Skeletal muscle satellite cell (primary cell): ENCODE data around the gene PPARD. TPM values are rescaled to one million over a fixed set of nuclear protein-coding genes. Genes with fewer than 3 reads are reported as not detected.

ENCODE experiments used
- H3K27me3 ChIP-seq: 2 replicates; pipeline ENCODE4 v1.7.0; 2013; ENCODE audit warnings: low read length; ENCODE audit not compliant: control insufficient read depth, insufficient read depth
- H3K36me3 ChIP-seq: 2 replicates; pipeline ENCODE4 v1.7.0; 2013; ENCODE audit warnings: mild to moderate bottlenecking, control low read depth, low read length; ENCODE audit not compliant: insufficient read depth
- H3K4me1 ChIP-seq: 2 replicates; pipeline ENCODE4 v1.7.0; 2013; ENCODE audit warnings: low read length; ENCODE audit not compliant: control insufficient read depth, insufficient read depth
- H3K4me2 ChIP-seq: 2 replicates; pipeline ENCODE4 v1.7.0; 2013; ENCODE audit warnings: mild to moderate bottlenecking, low read length
- H3K4me3 ChIP-seq: 2 replicates; pipeline ENCODE4 v1.7.0; 2013; ENCODE audit warnings: low read length
- H3K9ac ChIP-seq: 2 replicates; pipeline ENCODE4 v1.7.0; 2013; ENCODE audit warnings: mild to moderate bottlenecking, low read depth, low read length, moderate library complexity
- H3K9me3 ChIP-seq: replicated peaks from 2 replicates; pipeline ENCODE4 v1.7.0; 2013; ENCODE audit warnings: mild to moderate bottlenecking, control low read depth, low read length
- small RNA-seq: library from RNA; depleted of rRNA; stranded (forward); fragments of <200 nt; gene quantifications from one replicate; pipeline ENCODE3, GENCODE V24; 2012

The PPARD gene

GRCh38 chr6:35473075-35473849 lies 130.9 kb downstream of the PPARD start:
- Histone ChIP-seq H3K36me3 (peaks cover 87% of the 10 kb centered on the region), H3K9ac (no peak overlapping the region), H3K4me1 (peaks cover 25% of the 10 kb centered on the region), H3K9me3 (no peaks in the 10 kb centered on the region), H3K27me3 (no peaks in the 10 kb centered on the region), H3K4me2 (no peak overlapping the region), H3K4me3 (no peak overlapping the region)

- Histone ChIP-seq H3K4me1 (peaks cover 25% of the 10 kb centered on the region), H3K4me2 (no peak overlapping the region), H3K36me3 (peaks cover 86% of the 10 kb centered on the region), H3K27me3 (no peaks in the 10 kb centered on the region), H3K9ac (no peak overlapping the region), H3K9me3 (no peaks in the 10 kb centered on the region), H3K4me3 (no peak overlapping the region)
Measured at GRCh38 chr6:35473850-35474130, 131.4 kb downstream of the PPARD start.

GRCh38 chr6:35474131-35474941 lies 132.0 kb downstream of the PPARD start:
- Histone ChIP-seq H3K4me1 (peaks cover 25% of the 10 kb centered on the region), H3K36me3 (peaks cover 84% of the 10 kb centered on the region), H3K27me3 (no peaks in the 10 kb centered on the region), H3K9ac (no peak overlapping the region), H3K9me3 (no peaks in the 10 kb centered on the region), H3K4me3 (no peak overlapping the region), H3K4me2 (no peak overlapping the region)

- Histone ChIP-seq H3K9me3 (no peaks in the 10 kb centered on the region), H3K36me3 (peaks cover 83% of the 10 kb centered on the region), H3K27me3 (no peaks in the 10 kb centered on the region), H3K4me1 (peaks cover 23% of the 10 kb centered on the region), H3K4me2 (no peak overlapping the region), H3K9ac (no peak overlapping the region), H3K4me3 (no peak overlapping the region)
Measured at GRCh38 chr6:35474942-35475570, 132.7 kb downstream of the PPARD start.

GRCh38 chr6:35475573-35475972 lies 133.2 kb downstream of the PPARD start:
- Histone ChIP-seq H3K27me3 (no peaks in the 10 kb centered on the region), H3K4me3 (no peak overlapping the region), H3K4me1 (peaks cover 18% of the 10 kb centered on the region), H3K4me2 (no peak overlapping the region), H3K36me3 (peaks cover 82% of the 10 kb centered on the region), H3K9me3 (no peaks in the 10 kb centered on the region), H3K9ac (no peak overlapping the region)

GRCh38 chr6:35476004-35476403 lies 133.6 kb downstream of the PPARD start:
- no peaks in the 10 kb centered on the region for H3K27me3 ChIP-seq
- H3K4me3 ChIP-seq, result no peak overlapping the region
- peaks cover 80% of the 10 kb centered on the region for H3K36me3 ChIP-seq
- H3K9me3 ChIP-seq, result no peaks in the 10 kb centered on the region
- no peak overlapping the region for H3K9ac ChIP-seq
- no peak overlapping the region for H3K4me2 ChIP-seq
- H3K4me1 ChIP-seq, result peaks cover 13% of the 10 kb centered on the region

- Histone ChIP-seq H3K4me1 (peaks cover 3% of the 10 kb centered on the region), H3K4me2 (no peak overlapping the region), H3K4me3 (no peak overlapping the region), H3K9me3 (no peaks in the 10 kb centered on the region), H3K9ac (no peak overlapping the region), H3K27me3 (no peaks in the 10 kb centered on the region), H3K36me3 (peaks cover 77% of the 10 kb centered on the region)
Measured at GRCh38 chr6:35477028-35477427, 134.7 kb downstream of the PPARD start.

Small RNA genes within 50 kb of the gene (small RNA-seq; reads per million reads assigned to genes)
- not detected for gene MIR7111
